GM23338 (cell line): ENCODE measurements around the gene MAPT. TPM values are rescaled to one million over a fixed set of nuclear protein-coding genes. Genes with fewer than 3 reads are reported as not detected.

Source experiments
- ATAC-seq: fragments of 200-7000 bp; cut with Tn5 transposase; 3 replicates; pipeline ENCODE4 v1.9.1; 2020
- DNase-seq: peaks from one replicate; pipeline ENCODE4 v3.0.0-alpha.2; 2015; ENCODE audit warnings: low spot score
- H2AFZ ChIP-seq: fragments of 200-600 bp; sonication (generic); 2 replicates; pipeline ENCODE4 v1.8.0; 2016; ENCODE audit warnings: antibody characterized with exemption, mild to moderate bottlenecking, moderate library complexity
- H3F3A ChIP-seq: fragments of 200-600 bp; sonication (generic); replicated peaks from 2 replicates; pipeline ENCODE4 v1.8.0; 2017; ENCODE audit warnings: antibody characterized with exemption, mixed run types, low read depth
- H3K27ac ChIP-seq: fragments of 200-600 bp; sonication (generic); 2 replicates; pipeline ENCODE4 v1.6.1; 2016; ENCODE audit warnings: low read depth
- H3K27me3 ChIP-seq: fragments of 200-600 bp; sonication (generic); 2 replicates; pipeline ENCODE4 v1.8.0; 2016; ENCODE audit warnings: mild to moderate bottlenecking, mixed run types, moderate library complexity; ENCODE audit not compliant: insufficient read depth
- H3K36me3 ChIP-seq: fragments of 200-600 bp; sonication (generic); 2 replicates; pipeline ENCODE4 v1.8.0; 2016; ENCODE audit warnings: mild to moderate bottlenecking; ENCODE audit not compliant: insufficient read depth
- H3K4me1 ChIP-seq: fragments of 200-600 bp; sonication (generic); 2 replicates; pipeline ENCODE4 v1.8.0; 2016; ENCODE audit warnings: mild to moderate bottlenecking, moderate library complexity; ENCODE audit not compliant: insufficient read depth
- H3K4me2 ChIP-seq: fragments of 200-600 bp; sonication (generic); 2 replicates; pipeline ENCODE4 v1.7.1; 2017; ENCODE audit warnings: mixed run types
- H3K4me3 ChIP-seq: fragments of 200-600 bp; sonication (generic); 2 replicates; pipeline ENCODE4 v1.6.1; 2016; ENCODE audit warnings: mixed run types
- H3K79me2 ChIP-seq: fragments of 200-600 bp; sonication (generic); replicated peaks from 2 replicates; pipeline ENCODE4 v1.8.0; 2017; ENCODE audit warnings: mild to moderate bottlenecking; ENCODE audit not compliant: insufficient read depth
- H3K9me2 ChIP-seq: fragments of 200-600 bp; sonication (generic); 2 replicates; pipeline ENCODE4 v1.8.0; 2017; ENCODE audit not compliant: insufficient read depth
- H4K20me1 ChIP-seq: fragments of 200-600 bp; sonication (generic); replicated peaks from 2 replicates; pipeline ENCODE4 v1.8.0; 2017; ENCODE audit warnings: mild to moderate bottlenecking; ENCODE audit not compliant: insufficient read depth
- H3K27ac Mint-ChIP-seq: 2 replicates; pipeline ENCODE4 v1.8.0; 2020; ENCODE audit warnings: inconsistent platforms, mild to moderate bottlenecking, moderate library complexity, mixed read lengths
- H3K27me3 Mint-ChIP-seq: 3 replicates; pipeline ENCODE4 v1.8.0; 2022; ENCODE audit warnings: low read depth, mild to moderate bottlenecking, moderate library complexity, mixed read lengths, inconsistent platforms; ENCODE audit not compliant: insufficient read depth, poor library complexity
- H3K36me3 Mint-ChIP-seq: 3 replicates; pipeline ENCODE4 v1.8.0; 2021; ENCODE audit warnings: low read depth, mild to moderate bottlenecking, inconsistent platforms, moderate library complexity, mixed read lengths
- H3K4me1 Mint-ChIP-seq: 3 replicates; pipeline ENCODE4 v1.8.0; 2020; ENCODE audit warnings: mild to moderate bottlenecking, inconsistent platforms, mixed read lengths
- H3K4me3 Mint-ChIP-seq: 3 replicates; pipeline ENCODE4 v1.8.0; 2021; ENCODE audit warnings: moderate library complexity, mild to moderate bottlenecking, inconsistent platforms, mixed read lengths
- H3K9me3 Mint-ChIP-seq: 3 replicates; pipeline ENCODE4 v1.8.0; 2020; ENCODE audit warnings: moderate library complexity, mild to moderate bottlenecking, inconsistent platforms, mixed read lengths
- CREB1 ChIP-seq: fragments of 250-450 bp; sonication (Bioruptor Pico); IDR thresholded peaks from 2 replicates; pipeline ENCODE4 v1.5.0; 2020; ENCODE audit warnings: low read depth, mild to moderate bottlenecking, moderate library complexity
- EZH2 ChIP-seq: fragments of 200-600 bp; sonication (generic); IDR thresholded peaks from one replicate; pipeline ENCODE4 v1.8.0; 2017; ENCODE audit warnings: antibody characterized with exemption, mild to moderate bottlenecking, low read depth; ENCODE audit not compliant: unreplicated experiment
- EZH2phosphoT487 ChIP-seq: fragments of 200-600 bp; sonication (generic); IDR thresholded peaks from one replicate; pipeline ENCODE4 v1.8.1; 2018; ENCODE audit warnings: antibody characterized with exemption; ENCODE audit not compliant: unreplicated experiment
- JUNB ChIP-seq: IDR thresholded peaks from one replicate; pipeline ENCODE4 v1.6.1; 2016; ENCODE audit warnings: antibody characterized with exemption; ENCODE audit not compliant: unreplicated experiment
- NANOG ChIP-seq: IDR thresholded peaks from 2 replicates; pipeline ENCODE4 v1.6.1; 2016; ENCODE audit warnings: antibody characterized with exemption, borderline replicate concordance
- POLR2AphosphoS5 ChIP-seq: IDR thresholded peaks from 2 replicates; pipeline ENCODE4 v1.6.1; 2016; ENCODE audit warnings: antibody characterized with exemption, low read depth
- STAT1 ChIP-seq: IDR thresholded peaks from one replicate; pipeline ENCODE4 v1.6.1; 2016; ENCODE audit warnings: antibody characterized with exemption; ENCODE audit not compliant: unreplicated experiment
- ZNF114 ChIP-seq: fragments of 250-450 bp; sonication (Bioruptor Pico); IDR thresholded peaks from 2 replicates; pipeline ENCODE4 v1.5.0; 2020; ENCODE audit warnings: mild to moderate bottlenecking, moderate library complexity
- ZNF331 ChIP-seq: fragments of 250-450 bp; sonication (Bioruptor Pico); IDR thresholded peaks from 2 replicates; pipeline ENCODE4 v1.5.0; 2020; ENCODE audit warnings: low read depth, mild to moderate bottlenecking, moderate library complexity
- polyA plus RNA-seq: library from polyadenylated mRNA; unstranded; fragments of >200 nt; fragmentation: Nextera tagmentation; extraction: Ambion mirVana; gene quantifications from 2 replicates; pipeline ENCODE4 v1.2.1, GENCODE V29; 2016
- total RNA-seq: library from RNA; depleted of rRNA; stranded (reverse); fragments of >200 nt; shearing (Covaris generic); gene quantifications from 2 replicates; pipeline ENCODE4 v1.2.3, GENCODE V29; 2014
- TF ChIP-seq, protein P1 (sequence below): IDR thresholded peaks from one replicate; pipeline ENCODE4 v1.6.1; 2018; ENCODE audit warnings: antibody characterized with exemption; ENCODE audit not compliant: unreplicated experiment
- TF ChIP-seq, protein P2 (sequence below): fragments of 250-450 bp; sonication (Bioruptor Pico); IDR thresholded peaks from 2 replicates; pipeline ENCODE4 v1.5.0; 2020; ENCODE audit warnings: mild to moderate bottlenecking, moderate library complexity
- TF ChIP-seq, protein P3 (sequence below): IDR thresholded peaks from 2 replicates; pipeline ENCODE4 v1.6.1; 2016; ENCODE audit warnings: antibody characterized with exemption
- TF ChIP-seq, protein P4 (sequence below), 2 experiments: fragments of 200-600 bp in 1 of 2; sonication (generic) in 1 of 2; conservative IDR thresholded peaks; 2 replicates each; pipeline versions ENCODE4 v1.5.1 to v1.6.1; 2016 to 2017; ENCODE audit warnings: antibody characterized with exemption in 2 of 2, low read depth in 2 of 2, mild to moderate bottlenecking in 2 of 2, moderate library complexity in 1 of 2

MAPT gene
- total and polyA plus RNA-seq, 2 experiments from 2014 or later = 1.1 to 2.1 TPM

DNA sequence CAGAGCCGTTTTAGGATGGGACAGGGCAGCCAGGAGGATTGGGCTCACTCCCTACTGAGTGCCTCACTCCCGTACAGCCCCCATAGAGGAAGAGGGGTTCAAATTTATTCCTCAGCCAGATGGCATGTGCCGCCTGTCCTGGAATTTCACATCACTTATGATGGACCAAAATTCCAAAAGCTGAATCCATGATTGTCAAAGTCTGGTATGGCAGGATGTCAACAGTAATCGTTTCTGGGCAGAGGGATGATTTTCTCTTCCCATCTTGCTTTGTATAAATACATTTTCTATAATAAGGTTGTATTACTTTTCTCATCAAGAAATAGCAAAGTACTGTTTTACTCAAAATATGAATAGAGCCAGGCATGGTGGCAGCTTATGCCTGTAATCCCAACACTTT lies 66.0 kb downstream of the MAPT start:
- Histone ChIP-seq H3K4me2 (no peak overlapping the region), H3F3A (no peaks in the 10 kb centered on the region), H3K36me3 (no peaks in the 10 kb centered on the region), H3K9me2 (no peaks in the 10 kb centered on the region), H3K4me3 (no peak overlapping the region), H3K79me2 (no peaks in the 10 kb centered on the region), H3K4me1 (no peaks in the 10 kb centered on the region), H2AFZ (no peak overlapping the region), H3K27me3 (no peaks in the 10 kb centered on the region), H4K20me1 (no peaks in the 10 kb centered on the region), H3K27ac (no peak overlapping the region)
- DNase-seq = no peak
- Mint-ChIP-seq H3K27ac (no peak overlapping the region), H3K36me3 (no peaks in the 10 kb centered on the region), H3K4me1 (no peaks in the 10 kb centered on the region), H3K4me3 (no peak overlapping the region), H3K27me3 (no peaks in the 10 kb centered on the region), H3K9me3 (no peaks in the 10 kb centered on the region)
- no peak for ATAC-seq
- TF ChIP-seq EZH2 (no peak), CREB1 (CRISPR knock-in tag) (no peak), EZH2phosphoT487 (no peak), ZNF331 (no peak), POLR2AphosphoS5 (no peak), STAT1 (no peak), NANOG (no peak), JUNB (no peak), ZNF114 (CRISPR knock-in tag) (no peak)
- TF ChIP-seq, protein P1, sequence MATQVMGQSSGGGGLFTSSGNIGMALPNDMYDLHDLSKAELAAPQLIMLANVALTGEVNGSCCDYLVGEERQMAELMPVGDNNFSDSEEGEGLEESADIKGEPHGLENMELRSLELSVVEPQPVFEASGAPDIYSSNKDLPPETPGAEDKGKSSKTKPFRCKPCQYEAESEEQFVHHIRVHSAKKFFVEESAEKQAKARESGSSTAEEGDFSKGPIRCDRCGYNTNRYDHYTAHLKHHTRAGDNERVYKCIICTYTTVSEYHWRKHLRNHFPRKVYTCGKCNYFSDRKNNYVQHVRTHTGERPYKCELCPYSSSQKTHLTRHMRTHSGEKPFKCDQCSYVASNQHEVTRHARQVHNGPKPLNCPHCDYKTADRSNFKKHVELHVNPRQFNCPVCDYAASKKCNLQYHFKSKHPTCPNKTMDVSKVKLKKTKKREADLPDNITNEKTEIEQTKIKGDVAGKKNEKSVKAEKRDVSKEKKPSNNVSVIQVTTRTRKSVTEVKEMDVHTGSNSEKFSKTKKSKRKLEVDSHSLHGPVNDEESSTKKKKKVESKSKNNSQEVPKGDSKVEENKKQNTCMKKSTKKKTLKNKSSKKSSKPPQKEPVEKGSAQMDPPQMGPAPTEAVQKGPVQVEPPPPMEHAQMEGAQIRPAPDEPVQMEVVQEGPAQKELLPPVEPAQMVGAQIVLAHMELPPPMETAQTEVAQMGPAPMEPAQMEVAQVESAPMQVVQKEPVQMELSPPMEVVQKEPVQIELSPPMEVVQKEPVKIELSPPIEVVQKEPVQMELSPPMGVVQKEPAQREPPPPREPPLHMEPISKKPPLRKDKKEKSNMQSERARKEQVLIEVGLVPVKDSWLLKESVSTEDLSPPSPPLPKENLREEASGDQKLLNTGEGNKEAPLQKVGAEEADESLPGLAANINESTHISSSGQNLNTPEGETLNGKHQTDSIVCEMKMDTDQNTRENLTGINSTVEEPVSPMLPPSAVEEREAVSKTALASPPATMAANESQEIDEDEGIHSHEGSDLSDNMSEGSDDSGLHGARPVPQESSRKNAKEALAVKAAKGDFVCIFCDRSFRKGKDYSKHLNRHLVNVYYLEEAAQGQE = no peak
- TF ChIP-seq, protein P2, sequence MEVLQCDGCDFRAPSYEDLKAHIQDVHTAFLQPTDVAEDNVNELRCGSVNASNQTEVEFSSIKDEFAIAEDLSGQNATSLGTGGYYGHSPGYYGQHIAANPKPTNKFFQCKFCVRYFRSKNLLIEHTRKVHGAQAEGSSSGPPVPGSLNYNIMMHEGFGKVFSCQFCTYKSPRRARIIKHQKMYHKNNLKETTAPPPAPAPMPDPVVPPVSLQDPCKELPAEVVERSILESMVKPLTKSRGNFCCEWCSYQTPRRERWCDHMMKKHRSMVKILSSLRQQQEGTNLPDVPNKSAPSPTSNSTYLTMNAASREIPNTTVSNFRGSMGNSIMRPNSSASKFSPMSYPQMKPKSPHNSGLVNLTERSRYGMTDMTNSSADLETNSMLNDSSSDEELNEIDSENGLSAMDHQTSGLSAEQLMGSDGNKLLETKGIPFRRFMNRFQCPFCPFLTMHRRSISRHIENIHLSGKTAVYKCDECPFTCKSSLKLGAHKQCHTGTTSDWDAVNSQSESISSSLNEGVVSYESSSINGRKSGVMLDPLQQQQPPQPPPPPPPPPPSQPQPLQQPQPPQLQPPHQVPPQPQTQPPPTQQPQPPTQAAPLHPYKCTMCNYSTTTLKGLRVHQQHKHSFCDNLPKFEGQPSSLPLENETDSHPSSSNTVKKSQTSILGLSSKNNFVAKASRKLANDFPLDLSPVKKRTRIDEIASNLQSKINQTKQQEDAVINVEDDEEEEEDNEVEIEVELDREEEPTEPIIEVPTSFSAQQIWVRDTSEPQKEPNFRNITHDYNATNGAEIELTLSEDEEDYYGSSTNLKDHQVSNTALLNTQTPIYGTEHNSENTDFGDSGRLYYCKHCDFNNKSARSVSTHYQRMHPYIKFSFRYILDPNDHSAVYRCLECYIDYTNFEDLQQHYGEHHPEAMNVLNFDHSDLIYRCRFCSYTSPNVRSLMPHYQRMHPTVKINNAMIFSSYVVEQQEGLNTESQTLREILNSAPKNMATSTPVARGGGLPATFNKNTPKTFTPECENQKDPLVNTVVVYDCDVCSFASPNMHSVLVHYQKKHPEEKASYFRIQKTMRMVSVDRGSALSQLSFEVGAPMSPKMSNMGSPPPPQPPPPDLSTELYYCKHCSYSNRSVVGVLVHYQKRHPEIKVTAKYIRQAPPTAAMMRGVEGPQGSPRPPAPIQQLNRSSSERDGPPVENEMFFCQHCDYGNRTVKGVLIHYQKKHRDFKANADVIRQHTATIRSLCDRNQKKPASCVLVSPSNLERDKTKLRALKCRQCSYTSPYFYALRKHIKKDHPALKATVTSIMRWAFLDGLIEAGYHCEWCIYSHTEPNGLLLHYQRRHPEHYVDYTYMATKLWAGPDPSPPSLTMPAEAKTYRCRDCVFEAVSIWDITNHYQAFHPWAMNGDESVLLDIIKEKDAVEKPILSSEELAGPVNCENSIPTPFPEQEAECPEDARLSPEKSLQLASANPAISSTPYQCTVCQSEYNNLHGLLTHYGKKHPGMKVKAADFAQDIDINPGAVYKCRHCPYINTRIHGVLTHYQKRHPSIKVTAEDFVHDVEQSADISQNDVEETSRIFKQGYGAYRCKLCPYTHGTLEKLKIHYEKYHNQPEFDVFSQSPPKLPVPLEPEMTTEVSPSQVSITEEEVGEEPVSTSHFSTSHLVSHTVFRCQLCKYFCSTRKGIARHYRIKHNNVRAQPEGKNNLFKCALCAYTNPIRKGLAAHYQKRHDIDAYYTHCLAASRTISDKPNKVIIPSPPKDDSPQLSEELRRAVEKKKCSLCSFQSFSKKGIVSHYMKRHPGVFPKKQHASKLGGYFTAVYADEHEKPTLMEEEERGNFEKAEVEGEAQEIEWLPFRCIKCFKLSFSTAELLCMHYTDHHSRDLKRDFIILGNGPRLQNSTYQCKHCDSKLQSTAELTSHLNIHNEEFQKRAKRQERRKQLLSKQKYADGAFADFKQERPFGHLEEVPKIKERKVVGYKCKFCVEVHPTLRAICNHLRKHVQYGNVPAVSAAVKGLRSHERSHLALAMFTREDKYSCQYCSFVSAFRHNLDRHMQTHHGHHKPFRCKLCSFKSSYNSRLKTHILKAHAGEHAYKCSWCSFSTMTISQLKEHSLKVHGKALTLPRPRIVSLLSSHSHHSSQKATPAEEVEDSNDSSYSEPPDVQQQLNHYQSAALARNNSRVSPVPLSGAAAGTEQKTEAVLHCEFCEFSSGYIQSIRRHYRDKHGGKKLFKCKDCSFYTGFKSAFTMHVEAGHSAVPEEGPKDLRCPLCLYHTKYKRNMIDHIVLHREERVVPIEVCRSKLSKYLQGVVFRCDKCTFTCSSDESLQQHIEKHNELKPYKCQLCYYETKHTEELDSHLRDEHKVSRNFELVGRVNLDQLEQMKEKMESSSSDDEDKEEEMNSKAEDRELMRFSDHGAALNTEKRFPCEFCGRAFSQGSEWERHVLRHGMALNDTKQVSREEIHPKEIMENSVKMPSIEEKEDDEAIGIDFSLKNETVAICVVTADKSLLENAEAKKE (CRISPR knock-in tag) = no peak
- TF ChIP-seq, protein P3, sequence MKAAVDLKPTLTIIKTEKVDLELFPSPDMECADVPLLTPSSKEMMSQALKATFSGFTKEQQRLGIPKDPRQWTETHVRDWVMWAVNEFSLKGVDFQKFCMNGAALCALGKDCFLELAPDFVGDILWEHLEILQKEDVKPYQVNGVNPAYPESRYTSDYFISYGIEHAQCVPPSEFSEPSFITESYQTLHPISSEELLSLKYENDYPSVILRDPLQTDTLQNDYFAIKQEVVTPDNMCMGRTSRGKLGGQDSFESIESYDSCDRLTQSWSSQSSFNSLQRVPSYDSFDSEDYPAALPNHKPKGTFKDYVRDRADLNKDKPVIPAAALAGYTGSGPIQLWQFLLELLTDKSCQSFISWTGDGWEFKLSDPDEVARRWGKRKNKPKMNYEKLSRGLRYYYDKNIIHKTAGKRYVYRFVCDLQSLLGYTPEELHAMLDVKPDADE = no peak
- TF ChIP-seq, protein P4, sequence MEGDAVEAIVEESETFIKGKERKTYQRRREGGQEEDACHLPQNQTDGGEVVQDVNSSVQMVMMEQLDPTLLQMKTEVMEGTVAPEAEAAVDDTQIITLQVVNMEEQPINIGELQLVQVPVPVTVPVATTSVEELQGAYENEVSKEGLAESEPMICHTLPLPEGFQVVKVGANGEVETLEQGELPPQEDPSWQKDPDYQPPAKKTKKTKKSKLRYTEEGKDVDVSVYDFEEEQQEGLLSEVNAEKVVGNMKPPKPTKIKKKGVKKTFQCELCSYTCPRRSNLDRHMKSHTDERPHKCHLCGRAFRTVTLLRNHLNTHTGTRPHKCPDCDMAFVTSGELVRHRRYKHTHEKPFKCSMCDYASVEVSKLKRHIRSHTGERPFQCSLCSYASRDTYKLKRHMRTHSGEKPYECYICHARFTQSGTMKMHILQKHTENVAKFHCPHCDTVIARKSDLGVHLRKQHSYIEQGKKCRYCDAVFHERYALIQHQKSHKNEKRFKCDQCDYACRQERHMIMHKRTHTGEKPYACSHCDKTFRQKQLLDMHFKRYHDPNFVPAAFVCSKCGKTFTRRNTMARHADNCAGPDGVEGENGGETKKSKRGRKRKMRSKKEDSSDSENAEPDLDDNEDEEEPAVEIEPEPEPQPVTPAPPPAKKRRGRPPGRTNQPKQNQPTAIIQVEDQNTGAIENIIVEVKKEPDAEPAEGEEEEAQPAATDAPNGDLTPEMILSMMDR (conservative IDR thresholded peaks at IDR 0.05; ENCODE audit: low read depth in 2 of 2) = no peak
